Measurements from ENCODE around the gene NDUFA3.
A peak's percentile ranks its signal among the peaks of the same experiment; 100 is the strongest.

Gene NDUFA3

DNA sequence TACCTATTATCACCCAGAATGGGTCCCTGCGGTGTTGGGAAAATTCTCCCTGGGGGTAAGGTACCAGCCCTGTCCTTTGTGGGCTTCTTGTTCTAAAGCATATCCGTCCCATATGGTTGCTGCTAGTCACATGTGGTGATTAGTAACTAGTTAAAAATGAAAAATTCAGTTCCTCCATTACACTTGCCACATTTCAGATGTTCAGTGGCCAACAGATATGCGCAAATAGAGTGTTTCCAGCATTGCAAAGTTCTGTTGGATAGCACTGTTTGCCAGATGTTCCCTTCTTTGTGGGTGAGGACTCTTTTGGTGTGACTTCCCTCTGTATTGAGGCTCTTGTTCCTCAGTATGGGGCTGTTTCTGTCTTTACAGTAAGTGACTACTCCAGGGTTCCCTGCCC, 38.7 kb downstream of the NDUFA3 start:
- DNase-seq = no peak

DNA sequence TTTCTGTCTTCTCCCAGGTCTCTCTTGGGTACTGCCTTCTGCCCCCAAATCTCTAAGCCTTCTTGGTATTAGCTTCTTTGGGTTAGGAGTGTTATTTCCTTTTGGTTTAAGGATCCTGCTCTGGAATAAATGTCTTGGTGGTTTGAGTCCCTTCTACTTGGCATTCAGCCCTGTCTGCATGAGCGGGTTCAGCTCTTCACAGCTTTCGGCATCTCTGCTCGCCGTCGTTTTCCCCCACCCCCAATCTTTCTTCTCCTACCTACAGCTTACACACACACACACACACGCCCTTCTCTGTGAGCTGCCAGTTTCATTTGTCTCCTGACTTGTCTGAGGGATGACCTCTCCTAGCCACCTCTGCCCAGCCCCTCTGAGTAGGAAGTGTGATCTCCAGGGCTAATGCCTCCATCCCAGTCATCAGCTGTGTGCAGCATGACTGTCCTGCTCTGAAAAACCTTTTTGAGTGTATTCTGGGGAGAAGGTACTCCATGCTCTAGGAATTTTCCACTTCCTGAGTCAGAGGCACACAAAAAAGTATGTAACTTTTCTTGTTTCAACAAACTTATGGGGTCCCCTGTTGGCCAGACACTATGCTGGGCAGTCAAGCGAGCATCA, 39.6 kb downstream of the NDUFA3 start:
- DNase-seq = no peak

DNA sequence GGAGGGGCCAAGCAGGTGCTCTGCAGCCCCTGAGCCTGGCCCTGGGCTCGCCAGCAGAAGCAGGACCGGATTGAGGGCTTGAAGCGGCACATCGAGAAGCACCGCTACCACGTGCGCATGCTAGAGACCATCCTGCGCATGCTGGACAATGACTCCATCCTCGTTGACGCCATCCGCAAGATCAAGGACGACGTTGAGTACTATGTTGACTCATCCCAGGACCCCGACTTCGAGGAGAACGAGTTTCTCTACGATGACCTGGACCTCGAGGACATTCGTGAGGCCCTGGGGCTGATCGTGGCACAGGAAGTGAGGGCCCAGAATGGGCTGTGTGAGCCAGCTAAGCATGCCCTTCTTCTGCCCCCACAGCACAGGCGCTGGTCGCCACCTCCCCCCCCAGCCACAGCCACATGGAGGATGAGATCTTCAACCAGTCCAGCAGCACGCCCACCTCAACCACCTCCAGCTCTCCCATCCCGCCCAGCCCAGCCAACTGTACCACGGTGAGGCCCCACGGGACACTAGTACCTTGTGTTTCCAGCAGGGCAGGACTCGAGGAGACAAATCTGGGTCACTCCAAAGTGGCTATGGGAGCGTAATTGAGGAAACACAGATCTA, 43.0 kb downstream of the NDUFA3 start:
- DNase-seq = no peak

DNA sequence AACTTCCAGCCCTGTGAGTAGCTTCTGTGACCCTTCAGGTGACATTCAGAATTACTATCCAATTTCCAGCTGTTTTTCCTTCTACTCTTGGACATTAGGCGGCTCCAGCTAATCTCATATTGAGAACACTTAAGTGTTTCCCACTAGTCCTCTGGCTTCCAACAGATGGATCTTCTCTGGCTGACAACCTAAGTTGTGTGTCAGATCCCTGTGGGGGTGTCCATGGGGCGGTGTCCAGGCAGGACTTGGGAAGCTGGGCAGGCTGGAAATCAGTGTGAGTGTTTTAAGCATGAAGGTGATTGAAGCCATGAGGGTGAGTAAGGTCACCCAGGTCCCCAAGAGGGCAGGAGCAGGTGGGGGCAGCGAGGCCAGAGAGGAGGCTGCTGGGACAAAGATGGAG, 45.0 kb downstream of the NDUFA3 start:
- DNase-seq = no peak

DNA sequence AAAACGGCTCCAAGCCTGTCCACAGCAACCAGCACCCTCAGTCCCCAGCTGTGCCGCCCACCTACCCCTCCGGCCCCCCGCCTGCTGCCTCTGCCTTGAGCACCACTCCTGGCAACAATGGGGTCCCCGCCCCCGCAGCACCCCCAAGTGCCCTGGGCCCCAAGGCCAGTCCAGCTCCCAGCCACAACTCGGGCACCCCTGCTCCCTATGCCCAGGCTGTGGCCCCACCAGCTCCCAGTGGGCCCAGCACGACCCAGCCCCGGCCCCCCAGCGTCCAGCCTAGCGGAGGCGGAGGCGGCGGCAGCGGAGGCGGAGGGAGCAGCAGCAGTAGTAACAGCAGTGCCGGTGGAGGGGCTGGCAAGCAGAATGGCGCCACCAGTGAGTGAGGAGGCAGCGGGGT, 45.5 kb downstream of the NDUFA3 start:
- DNase-seq = no peak

DNA sequence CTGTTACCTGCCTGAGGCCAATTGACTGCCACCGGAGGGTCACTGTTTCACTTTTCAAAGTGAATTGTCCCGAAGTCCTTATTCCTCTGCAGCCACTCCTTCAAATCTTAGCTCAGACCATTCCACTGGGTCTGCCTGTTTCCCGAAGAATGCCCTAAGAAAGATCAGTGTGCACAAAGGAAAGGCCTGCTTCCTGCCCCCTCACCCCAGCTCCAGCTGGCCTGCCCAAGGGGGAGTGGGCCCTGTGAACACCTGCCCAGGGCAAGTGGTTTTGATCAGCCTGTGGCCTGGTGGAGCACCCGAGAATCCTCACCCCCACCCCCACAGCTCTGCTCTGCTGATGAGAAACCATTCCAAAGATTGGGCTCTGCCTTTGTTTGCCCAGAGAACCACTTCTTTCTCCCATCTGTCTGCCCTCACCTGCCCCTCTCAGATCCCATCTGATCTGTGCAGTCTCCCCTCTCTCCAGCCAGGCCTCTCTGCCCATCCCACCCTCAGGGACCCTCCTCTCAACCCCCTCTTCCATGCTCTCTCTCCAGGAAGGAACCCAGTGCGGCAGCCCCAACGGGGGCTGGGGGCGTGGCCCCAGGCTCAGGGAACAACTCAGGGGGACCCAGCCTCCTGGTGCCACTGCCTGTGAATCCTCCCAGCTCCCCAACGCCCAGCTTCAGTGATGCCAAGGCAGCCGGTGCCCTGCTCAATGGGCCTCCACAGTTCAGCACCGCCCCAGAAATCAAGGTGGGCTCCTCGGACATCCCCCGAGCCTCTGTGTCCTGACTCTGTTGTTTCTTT, 46.6 kb downstream of the NDUFA3 start:
- DNase-seq = no peak

DNA sequence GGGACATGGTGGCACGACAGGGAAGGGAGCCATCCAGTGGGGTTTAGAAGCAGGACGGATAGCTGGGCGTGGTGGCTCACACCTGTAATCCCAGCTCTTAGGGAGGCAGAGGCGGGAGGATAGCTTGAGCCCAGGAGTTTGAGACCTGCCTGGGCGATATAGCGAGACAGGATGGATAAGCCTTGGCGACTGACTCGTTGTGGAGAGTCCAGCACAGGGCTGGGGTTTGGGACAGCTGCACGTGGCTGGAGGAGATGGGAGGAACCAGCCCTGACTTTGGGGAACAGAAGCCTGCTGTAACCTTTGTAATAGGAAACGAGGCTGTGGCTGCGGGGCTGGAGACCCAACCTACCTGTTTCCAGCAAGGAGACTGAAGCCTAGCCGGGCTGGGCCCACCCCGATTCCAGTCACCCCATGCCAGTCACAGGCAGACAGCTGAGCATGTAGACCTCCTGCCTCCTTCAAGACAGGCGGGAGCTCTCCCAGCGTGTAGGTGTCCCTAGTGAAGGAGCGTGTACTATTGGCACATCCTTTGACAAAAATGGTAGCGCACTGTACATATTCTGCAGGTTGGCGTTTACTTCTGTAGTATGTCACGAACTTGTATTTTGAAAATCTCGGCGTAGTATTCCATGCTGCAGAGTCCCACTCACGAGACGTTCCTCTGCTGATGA, 48.8 kb downstream of the NDUFA3 start:
- no peak for DNase-seq

DNA sequence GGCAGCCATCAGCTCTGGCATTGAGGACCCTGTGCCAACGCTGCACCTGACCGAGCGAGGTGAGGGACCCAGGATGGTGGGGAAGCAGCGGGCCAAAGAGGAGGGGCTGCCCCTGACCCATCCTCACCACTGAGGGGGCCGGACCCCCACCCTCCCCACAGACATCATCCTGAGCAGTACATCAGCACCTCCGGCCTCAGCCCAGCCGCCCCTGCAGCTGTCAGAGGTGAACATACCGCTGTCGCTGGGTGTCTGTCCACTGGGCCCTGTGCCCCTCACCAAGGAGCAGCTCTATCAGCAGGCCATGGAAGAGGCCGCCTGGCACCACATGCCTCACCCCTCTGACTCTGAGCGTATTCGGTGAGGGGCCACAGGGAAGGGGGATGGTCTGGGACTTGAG, 49.6 kb downstream of the NDUFA3 start:
- DNase-seq = no peak

DNA sequence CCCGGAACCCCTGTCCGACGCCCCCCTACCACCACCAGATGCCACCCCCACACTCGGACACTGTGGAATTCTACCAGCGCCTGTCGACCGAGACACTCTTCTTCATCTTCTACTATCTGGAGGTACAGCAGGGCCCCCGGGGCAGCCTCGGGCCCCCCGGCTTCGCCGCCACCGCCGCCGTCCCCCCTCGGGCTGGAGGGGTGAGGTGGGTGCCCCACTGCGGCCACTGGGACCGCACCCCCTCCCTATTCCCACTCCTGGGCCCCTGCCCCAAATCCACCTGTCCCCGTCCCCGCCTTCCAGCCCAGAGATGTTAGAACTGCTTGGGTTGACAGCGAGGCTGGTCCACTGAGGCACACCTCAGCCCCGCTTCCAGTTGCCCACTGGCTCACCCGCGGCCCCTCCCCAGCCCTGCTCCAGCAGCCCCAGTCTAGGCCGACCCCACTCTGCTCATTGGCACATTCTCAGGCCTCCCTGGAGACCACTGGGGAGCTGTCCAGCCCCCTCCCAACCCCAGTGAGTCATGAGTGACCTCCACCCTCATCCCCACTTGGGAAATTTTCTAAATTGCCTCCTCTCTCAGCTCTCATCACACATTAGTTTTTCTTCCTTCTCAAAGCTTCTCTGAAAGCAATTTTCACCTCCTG, 50.3 kb downstream of the NDUFA3 start:
- DNase-seq = no peak

DNA sequence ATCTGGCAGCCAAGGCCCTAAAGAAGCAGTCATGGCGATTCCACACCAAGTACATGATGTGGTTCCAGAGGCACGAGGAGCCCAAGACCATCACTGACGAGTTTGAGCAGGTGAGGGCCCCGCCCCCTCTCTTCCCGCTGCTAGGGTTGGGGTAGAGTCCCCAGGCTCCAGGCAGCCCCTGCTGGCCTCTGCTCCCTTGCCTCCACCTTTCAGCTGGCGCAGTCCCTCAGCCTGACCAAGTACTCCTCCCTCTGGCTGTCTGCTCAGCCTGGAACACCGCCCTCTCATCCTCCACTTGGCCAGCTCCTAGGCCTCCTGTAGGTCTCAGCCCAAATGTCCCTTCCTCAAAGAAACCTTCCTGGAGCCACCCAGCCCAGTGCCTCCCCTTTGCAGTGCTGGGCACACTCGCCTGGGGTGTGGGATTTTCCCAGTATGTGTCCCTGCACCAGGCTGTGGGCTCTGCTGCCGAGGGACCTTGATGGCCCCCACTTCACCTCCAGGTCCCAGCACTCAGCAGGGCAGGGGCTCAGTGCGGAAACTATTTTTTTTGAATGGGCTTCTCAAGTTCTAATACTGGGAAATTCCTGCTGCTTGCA, 51.2 kb downstream of the NDUFA3 start:
- no peak for DNase-seq

DNA sequence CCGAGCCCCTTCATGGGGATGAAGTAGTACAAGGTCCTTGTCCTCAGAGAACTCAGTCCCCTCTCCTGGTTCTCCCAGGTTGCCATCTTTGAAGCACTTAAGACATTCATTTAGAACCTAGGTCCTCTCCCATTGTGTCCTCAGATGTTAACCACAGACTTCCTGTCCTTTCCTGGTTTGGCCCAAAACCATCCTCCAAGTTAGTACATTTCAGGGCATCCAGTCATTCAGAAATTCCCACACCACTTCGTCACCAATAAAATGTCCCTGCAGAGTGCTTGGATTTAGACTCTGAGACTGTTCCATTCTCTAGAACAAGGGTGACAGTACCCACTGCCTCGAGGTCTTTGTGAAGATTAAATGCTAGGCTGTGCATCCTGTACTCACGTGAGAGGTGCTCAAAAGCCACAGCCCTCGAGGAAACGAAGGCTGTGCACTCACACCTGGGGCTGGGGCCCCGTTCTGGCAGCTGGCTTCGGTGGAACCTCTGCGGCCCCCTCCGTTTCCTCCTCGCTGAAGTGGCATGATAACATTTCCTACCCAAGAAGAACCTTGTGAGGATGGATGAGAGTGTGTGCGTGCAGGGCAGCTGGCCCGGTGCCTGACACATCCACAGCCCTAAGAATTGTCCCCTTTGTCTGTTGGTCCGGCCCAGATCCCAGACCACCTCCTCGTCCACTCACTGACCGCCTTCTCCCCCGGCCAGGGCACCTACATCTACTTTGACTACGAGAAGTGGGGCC, 52.1 kb downstream of the NDUFA3 start:
- peak; percentile 20 to 47 for DNase-seq

DNA sequence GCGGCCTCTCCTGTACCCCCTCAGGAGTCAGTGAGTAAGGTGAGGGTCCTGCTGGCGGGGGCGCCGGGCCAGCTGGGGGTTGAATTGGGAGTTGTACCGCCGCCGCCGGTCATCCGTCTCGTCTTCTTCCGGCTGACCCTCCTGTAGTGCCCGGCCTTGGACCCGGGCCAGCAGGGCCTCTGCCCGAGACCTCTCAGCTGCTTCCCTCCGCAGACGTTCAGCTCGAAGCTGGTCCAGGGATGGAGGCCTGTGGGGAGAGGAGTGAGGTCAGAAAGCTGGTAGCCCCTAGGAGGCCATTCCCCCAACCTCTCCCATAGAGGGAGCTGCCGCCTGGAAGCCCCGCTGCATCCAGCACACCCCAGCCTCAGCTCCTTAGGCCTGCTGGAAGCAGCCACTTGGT, 53.0 kb downstream of the NDUFA3 start:
- no peak for DNase-seq

DNA sequence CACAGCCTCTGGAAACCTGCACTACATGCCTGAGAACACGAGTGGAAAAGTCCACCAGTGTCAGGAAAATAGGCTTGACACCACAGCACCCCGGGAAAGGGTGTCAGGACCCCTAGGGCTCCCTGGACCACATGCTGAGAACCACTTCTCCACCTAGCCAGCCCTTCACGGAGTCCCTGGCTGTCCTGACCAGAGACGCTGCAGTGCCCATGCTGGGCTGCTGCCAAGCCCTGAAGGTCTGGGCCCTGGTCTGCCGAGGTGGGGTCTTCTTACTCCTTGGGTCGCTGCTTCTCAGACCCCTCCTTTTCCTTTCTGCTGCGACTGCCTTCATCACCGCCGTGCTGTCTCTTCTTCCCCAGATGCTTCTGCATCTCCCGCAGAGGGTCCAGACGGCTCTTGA, 53.8 kb downstream of the NDUFA3 start:
- no peak for DNase-seq

DNA sequence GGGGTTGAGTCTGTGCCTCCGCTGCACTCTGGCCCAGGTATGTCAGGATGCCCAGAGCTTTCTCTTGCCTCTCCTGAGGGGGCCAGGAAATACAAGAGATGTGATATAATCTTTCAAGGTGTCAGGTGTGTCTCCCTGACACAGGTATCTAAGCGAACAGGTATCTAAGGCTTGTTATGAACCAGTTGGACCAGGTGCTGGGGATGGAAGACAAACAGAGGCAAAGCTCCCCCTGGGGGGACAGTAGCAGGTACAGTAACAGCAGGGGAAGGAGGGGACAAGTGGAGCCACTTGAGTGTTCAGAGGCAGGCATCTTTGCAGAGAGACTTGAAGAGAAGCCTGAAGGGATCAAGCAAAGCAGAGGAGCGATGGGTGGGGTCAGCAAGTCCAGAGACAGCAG, 54.3 kb downstream of the NDUFA3 start:
- no peak for DNase-seq
